Measurements from ENCODE around the gene TLE4.
"Not testable (repeated sequence)": the region's sequence is repeated elsewhere in the genome, so short reads cannot be mapped to it uniquely, and the experiment has no call there.

The TLE4 gene

GRCh38 chr9:79751895-79752466 lies 180.2 kb downstream of the TLE4 start:
- DNase-seq: not testable (repeated sequence)

GRCh38 chr9:79756414-79756813 lies 184.6 kb downstream of the TLE4 start:
- DNase-seq: no peak

GRCh38 chr9:79757074-79757473 lies 185.3 kb downstream of the TLE4 start:
- no peak for DNase-seq

- no peak for DNase-seq
Measured at GRCh38 chr9:79757881-79758669, 186.3 kb downstream of the TLE4 start.

- no peak for DNase-seq
Measured at GRCh38 chr9:79759460-79759859, 187.7 kb downstream of the TLE4 start.

- DNase-seq: no peak
Measured at GRCh38 chr9:79762070-79762469, 190.3 kb downstream of the TLE4 start.

- no peak for DNase-seq
Measured at GRCh38 chr9:79763671-79764285, 192.0 kb downstream of the TLE4 start.

- DNase-seq: no peak
Measured at GRCh38 chr9:79764374-79764773, 192.6 kb downstream of the TLE4 start.

GRCh38 chr9:79765466-79765865 lies 193.7 kb downstream of the TLE4 start:
- DNase-seq: no peak

GRCh38 chr9:79766091-79766490 lies 194.3 kb downstream of the TLE4 start:
- DNase-seq: no peak

GRCh38 chr9:79768194-79768593 lies 196.4 kb downstream of the TLE4 start:
- no peak for DNase-seq

- DNase-seq: no peak
Measured at GRCh38 chr9:79769476-79770275, 197.9 kb downstream of the TLE4 start.

GRCh38 chr9:79774356-79774755 lies 202.6 kb downstream of the TLE4 start:
- no peak for DNase-seq

All from activated CD8-positive, alpha-beta memory T cell treated with anti-CD3 and anti-CD28 coated beads, Interleukin-2, amount 50 U/mL, for 48 hours (primary cell).